IPS-15b (cell line): Measurements from ENCODE around the gene CCL20.
"Not testable (repeated sequence)": the region's sequence is repeated elsewhere in the genome, so short reads cannot be mapped to it uniquely, and the experiment has no call there.

ENCODE experiments used
- H3K27me3 ChIP-seq: one replicate; pipeline ENCODE4 v1.6.1; 2013; ENCODE audit warnings: low read length; ENCODE audit not compliant: control insufficient read depth, insufficient read depth
- H3K36me3 ChIP-seq: one replicate; pipeline ENCODE4 v1.6.1; 2013; ENCODE audit warnings: low read length; ENCODE audit not compliant: control insufficient read depth, insufficient read depth
- H3K4me1 ChIP-seq: one replicate; pipeline ENCODE4 v1.6.1; 2013; ENCODE audit warnings: mild to moderate bottlenecking, low read length; ENCODE audit not compliant: control insufficient read depth, insufficient read depth
- H3K4me3 ChIP-seq: one replicate; pipeline ENCODE4 v1.5.1; 2013; ENCODE audit warnings: low read depth, low read length
- H3K9ac ChIP-seq: one replicate; pipeline ENCODE4 v1.6.1; 2013; ENCODE audit warnings: low read depth, mild to moderate bottlenecking, low read length
- H3K9me3 ChIP-seq: one replicate; pipeline ENCODE4 v1.6.1; 2013; ENCODE audit warnings: mild to moderate bottlenecking, low read length; ENCODE audit not compliant: control insufficient read depth, insufficient read depth

CCL20 gene

DNA sequence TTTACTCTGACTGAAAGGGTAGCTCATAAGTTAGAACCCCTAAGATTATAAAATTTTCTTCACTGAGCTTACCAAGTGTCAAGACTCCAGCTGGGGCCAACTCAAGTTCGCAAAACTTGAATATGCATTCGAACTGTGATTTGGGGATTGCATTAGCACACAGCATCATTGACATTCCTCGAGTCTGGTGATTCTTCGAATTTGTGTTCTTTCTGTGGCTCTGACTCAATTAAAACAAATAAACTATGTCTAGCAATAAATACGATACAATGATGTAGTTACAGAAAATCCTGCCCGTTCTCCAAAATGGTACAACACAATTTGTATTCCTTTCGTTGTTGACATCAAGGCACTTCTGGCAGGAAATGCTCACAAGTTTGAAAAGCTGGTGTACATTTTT, 11.1 kb downstream of the CCL20 start:
- Histone ChIP-seq H3K9me3 (no peaks in the 10 kb centered on the region), H3K4me1 (no peaks in the 10 kb centered on the region), H3K9ac (no peak overlapping the region), H3K36me3 (no peaks in the 10 kb centered on the region), H3K4me3 (no peak overlapping the region), H3K27me3 (no peaks in the 10 kb centered on the region)

DNA sequence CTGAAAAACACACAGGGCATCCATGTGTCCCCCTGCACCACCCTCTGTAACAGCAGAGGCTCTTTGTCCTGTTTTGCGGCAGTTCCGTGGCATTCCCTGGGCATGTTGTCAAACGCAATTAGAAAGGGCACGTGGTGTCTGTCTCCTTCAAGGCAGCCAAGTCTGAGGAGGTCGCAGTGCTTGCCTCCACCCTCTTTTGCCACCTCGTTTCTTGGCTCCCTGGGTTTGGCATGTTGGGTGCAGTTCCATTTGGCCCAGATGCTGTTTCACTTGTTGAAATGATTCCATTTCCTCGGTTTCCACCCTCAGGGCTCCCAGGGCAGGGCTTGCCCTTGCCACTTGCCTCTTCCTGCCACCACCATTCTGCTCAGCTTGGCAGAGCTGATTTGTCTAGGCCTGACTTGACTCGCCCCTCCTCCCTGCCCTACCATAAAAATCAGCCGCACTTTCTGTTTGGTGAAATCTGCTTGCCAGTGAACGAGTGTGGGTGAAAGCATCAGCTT, 12.4 kb downstream of the CCL20 start:
- Histone ChIP-seq H3K27me3 (no peaks in the 10 kb centered on the region), H3K36me3 (no peaks in the 10 kb centered on the region), H3K4me1 (no peaks in the 10 kb centered on the region), H3K4me3 (no peak overlapping the region), H3K9ac (no peak overlapping the region), H3K9me3 (no peaks in the 10 kb centered on the region)

DNA sequence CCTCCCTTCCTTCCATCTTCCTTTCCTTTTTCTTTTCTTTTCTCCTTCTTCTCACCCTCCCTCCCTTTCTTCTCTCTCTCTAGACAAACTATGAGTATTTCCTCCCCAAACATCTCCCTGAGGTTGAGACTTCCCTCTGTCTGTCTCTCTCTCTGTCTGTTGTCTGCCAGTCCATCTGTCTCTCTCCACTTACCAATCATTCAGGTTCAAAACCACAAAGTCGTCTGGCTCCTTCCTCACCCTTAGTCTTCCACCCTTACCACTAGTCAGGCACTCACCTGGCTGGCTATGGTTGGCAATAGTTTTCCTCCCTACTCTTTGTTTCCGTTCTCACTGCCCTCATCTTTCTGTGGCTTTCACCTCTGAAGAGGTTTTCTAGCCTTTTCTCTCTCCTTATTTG, 12.9 kb downstream of the CCL20 start:
- Histone ChIP-seq H3K36me3 (no peaks in the 10 kb centered on the region), H3K27me3 (no peaks in the 10 kb centered on the region), H3K9ac (no peak overlapping the region), H3K9me3 (no peaks in the 10 kb centered on the region), H3K4me3 (no peak overlapping the region), H3K4me1 (no peaks in the 10 kb centered on the region)

DNA sequence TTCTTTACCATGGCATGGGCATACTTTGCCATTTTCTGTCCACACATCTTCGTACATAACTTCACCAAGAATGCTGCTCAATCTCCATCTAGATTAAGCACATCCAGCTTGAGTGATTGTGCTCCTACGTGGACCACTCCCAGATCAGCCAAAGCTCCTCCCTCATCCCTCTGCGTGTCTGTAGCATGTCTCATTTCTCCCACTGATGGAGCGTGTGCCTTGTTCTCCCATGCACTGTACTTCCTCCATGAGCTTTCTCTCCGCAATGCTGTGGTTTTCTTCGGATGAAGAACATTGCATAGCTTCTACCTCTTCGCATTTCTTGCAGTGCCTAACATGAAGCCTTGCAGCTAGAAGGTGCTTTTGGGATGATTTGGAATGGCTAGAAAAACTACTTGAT, 13.5 kb downstream of the CCL20 start:
- no peaks in the 10 kb centered on the region for H3K4me1 ChIP-seq
- no peaks in the 10 kb centered on the region for H3K36me3 ChIP-seq
- H3K9me3 ChIP-seq: no peaks in the 10 kb centered on the region
- H3K9ac ChIP-seq: no peak overlapping the region
- no peaks in the 10 kb centered on the region for H3K27me3 ChIP-seq
- no peak overlapping the region for H3K4me3 ChIP-seq

DNA sequence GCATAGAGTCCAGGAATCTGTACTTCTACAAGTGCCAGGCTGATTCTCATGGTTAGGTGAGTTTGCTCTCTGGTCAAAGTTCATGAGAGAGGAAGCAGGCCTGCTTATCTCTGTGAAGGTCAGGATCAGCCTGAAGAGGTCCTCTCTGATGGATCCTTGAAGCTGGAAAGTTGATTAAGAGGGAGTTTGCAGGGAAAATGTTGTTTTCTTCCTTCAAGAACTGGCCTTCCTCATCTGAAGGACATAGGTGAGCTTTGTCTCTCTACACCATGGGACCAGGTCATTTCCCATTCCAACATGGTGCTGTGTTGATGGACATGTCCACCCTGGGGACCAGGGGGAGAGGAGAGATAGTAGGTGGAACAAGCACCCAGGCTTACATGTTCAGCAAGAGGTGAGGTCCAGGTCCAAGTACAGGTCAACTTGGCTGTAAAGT, 14.9 kb downstream of the CCL20 start:
- Histone ChIP-seq H3K27me3 (no peaks in the 10 kb centered on the region), H3K4me3 (no peak overlapping the region), H3K9me3 (no peaks in the 10 kb centered on the region), H3K9ac (no peak overlapping the region), H3K36me3 (no peaks in the 10 kb centered on the region), H3K4me1 (no peaks in the 10 kb centered on the region)

DNA sequence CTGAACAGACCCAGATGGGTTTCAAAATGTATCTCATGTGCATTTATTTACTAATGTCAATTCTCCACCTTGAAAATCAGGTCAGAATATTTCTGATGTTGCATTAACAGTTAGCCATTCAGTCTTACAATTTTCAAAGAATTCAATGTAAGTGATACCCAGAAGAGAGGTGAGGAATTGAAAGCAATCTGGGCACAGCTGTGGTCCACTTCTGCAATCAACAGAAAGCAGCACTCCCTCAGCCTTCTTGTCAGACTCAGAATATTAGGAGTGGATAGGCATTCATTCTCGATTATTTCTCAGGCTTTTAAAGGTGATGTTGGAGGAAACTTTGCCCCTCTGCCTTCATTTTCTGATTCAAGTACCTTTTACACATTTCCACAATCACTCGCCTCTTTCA, 15.7 kb downstream of the CCL20 start:
- Histone ChIP-seq H3K4me3 (no peak overlapping the region), H3K9me3 (no peaks in the 10 kb centered on the region), H3K4me1 (no peaks in the 10 kb centered on the region), H3K27me3 (no peaks in the 10 kb centered on the region), H3K9ac (no peak overlapping the region), H3K36me3 (no peaks in the 10 kb centered on the region)

DNA sequence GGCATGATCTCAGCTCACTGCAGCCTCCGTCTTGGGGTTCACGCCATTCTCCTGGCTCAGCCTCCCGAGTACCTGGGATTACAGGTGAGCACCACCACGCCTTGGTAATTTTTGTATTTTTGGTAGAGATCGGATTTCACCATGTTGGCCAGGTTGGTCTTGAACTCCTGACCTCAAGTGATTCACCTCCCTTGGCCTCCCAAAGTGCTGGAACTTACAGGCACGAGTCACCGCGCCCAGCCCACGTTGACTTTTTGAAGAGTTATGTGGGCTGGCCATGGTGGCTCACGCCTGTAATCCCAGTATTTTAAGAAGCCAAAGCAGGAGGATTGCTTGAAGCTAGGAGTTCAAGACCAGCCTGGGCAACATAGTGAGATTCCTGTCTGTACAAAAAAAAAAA, 20.8 kb downstream of the CCL20 start:
- no peak overlapping the region for H3K9ac ChIP-seq
- H3K4me3 ChIP-seq: no peak overlapping the region
- H3K4me1 ChIP-seq: no peaks in the 10 kb centered on the region
- no peaks in the 10 kb centered on the region for H3K36me3 ChIP-seq
- H3K27me3 ChIP-seq: no peaks in the 10 kb centered on the region
- no peaks in the 10 kb centered on the region for H3K9me3 ChIP-seq

DNA sequence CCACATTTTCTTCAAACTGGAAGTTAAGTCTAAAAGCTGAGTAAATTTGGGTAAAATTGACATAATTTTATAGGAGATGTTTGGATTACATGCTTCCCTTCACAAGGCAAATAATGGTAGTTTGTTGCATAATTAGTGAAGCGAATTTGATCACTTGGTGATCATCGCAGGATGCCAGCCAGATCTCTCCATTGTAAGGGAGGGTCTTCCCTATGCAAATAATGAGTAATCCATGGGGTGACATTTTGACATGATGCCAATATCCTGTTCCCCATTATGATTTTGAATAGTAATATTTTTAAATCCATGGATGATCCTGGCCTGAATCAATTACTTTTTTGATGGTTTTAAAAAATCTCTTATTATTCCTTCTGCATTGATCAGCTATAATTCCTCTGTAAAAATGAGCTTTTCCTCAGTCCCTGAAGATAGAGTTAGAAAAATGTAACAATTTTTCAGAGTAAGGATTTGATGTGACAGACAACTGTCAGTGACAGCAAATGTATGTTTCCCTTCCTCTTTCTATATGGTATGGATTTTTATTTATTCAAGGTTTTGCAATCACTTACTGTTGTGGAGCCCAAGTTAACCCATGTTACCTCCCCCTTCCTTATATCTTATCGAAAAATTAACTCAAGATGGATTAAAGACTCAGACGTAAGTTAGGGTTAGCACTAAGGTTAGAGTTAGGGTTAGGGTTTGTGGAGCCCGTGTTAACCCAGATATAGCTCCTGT, 21.4 kb downstream of the CCL20 start:
- H3K27me3 ChIP-seq: no peaks in the 10 kb centered on the region
- no peaks in the 10 kb centered on the region for H3K4me1 ChIP-seq

DNA sequence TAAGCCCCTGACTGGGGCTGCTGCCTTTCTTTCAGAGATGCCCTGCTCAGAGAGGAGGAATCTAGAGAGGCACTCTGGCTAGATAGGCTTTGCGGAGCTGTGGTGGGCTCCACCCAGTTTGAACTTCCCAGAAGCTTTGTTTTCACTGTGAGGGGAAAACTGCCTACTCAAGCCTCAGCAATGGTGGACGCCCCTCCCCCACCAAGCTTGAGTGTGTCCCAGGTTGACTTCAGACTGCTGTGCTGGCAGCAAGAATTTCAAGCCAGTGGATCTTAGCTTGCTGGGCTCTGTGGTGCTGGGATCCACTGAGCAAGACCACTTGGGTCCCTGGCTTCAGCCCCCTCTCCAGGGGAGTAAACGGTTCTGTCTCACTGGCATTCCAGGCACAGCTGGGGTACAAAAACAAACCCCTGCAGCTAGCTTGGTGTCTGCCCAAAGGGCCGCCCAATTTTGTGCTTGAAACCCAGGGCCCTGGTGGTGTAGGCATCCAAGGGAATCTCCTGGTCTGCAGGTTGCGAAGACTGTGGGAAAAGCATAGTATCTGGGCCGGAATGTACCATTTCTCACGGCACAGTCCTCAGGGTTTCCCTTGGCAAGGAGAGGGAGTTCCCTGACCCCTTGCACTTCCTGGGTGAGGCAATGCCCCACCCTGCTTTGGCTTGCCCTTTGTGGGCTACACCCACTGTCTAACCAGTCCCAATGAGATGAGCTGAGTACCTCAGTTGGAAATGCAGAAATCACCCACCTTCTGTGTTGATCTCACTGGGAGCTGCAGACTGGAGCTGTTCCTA, 25.9 kb downstream of the CCL20 start:
- H3K27me3 ChIP-seq, H3K9me3 ChIP-seq, H3K9ac ChIP-seq, H3K4me3 ChIP-seq, H3K4me1 ChIP-seq, H3K36me3 ChIP-seq: not testable (repeated sequence)

More for the DNA sequence above, 21.4 kb downstream of the CCL20 start:
- H3K36me3 ChIP-seq: no peaks in the 10 kb centered on the region
- H3K4me3 ChIP-seq: no peak overlapping the region
- no peak overlapping the region for H3K9ac ChIP-seq
- H3K9me3 ChIP-seq: no peaks in the 10 kb centered on the region

DNA sequence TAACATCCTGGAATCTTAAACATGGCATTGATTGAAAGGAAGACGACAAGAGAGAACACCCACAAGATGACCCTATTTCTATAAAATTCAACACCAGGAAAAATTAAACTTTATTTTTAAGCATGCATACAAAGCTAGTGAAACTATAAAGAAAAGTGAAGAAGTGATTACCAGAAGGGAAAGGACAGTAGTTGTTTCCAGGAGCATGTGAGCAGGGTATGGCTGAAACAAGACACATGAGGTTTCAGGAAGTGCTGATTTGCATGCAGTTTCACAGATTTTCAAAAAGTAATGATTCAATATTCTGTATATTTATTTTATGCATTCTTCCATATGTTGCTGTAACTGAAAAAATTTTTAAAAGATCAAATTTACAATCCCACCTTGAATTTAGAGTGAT, 33.2 kb downstream of the CCL20 start:
- H3K9ac ChIP-seq: no peak overlapping the region
- no peaks in the 10 kb centered on the region for H3K27me3 ChIP-seq

DNA sequence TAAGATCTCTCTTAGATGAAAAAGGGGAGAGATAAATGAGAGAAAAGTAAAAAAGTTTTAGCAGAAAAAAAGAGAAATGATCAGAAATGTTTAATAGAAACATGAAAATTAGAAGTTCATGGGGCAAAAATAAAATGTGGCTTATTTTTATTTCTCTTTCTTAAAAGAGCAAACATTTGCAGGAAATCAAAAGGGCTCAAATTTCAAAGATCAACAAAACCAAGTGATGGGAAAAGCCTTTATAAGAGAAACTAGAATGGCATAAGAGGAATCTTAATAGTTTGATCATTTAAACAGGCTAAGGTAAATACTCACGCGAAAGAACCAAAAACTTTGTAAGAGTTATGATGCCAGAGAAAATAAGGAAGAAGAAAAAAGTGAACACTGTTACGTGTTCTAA, 34.5 kb downstream of the CCL20 start:
- Histone ChIP-seq H3K4me3 (no peak overlapping the region), H3K27me3 (no peaks in the 10 kb centered on the region)

More for the DNA sequence above, 33.2 kb downstream of the CCL20 start:
- Histone ChIP-seq H3K36me3 (no peaks in the 10 kb centered on the region), H3K4me1 (peaks cover 3% of the 10 kb centered on the region), H3K9me3 (no peaks in the 10 kb centered on the region), H3K4me3 (no peak overlapping the region)

DNA sequence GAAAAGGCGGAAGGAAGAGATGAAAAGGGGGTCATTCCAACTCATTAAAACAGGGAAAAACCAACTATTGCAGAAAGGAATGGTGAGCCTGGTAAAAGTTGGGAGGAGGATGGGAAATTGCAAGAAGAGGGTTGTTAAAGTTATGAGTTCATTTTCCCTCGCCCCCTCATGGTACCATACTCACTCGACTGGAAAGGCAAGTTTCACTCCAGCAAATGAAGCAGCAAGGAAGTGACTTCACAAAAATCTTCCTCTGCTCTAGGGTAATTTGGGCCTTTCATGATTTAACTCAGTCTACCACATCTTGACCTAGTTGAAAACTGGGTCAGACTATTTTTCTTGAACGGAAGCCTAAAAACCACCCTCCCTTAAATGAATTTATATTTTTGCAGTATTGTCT, 34.9 kb downstream of the CCL20 start:
- Histone ChIP-seq H3K27me3 (no peaks in the 10 kb centered on the region), H3K4me3 (no peak overlapping the region), H3K4me1 (peaks cover 3% of the 10 kb centered on the region), H3K36me3 (no peaks in the 10 kb centered on the region), H3K9ac (no peak overlapping the region), H3K9me3 (no peaks in the 10 kb centered on the region)

More for the DNA sequence above, 34.5 kb downstream of the CCL20 start:
- H3K9me3 ChIP-seq: no peaks in the 10 kb centered on the region
- H3K36me3 ChIP-seq: no peaks in the 10 kb centered on the region
- H3K4me1 ChIP-seq: peaks cover 3% of the 10 kb centered on the region
- H3K9ac ChIP-seq: no peak overlapping the region
